Endothelial cell of umbilical vein (primary cell): ENCODE data around the gene STAT5B. TPM values are rescaled to one million over a fixed set of nuclear protein-coding genes. Genes with fewer than 3 reads are reported as not detected.

Source experiments
- BruUV-seq: library from RNA; stranded (reverse); fragments of 400-500 nt; replicated peaks from 2 replicates; lab custom pipeline; 2021; lab: Mats Ljungman, UMichigan
- CTCF ChIA-PET: fragments of 300-600, 350-600 bp; sonication (Branson Sonifier 250); formaldehyde crosslinking; loops from one replicate; lab custom pipeline; 2021; ENCODE audit warnings: antibody characterized with exemption, inconsistent platforms; lab: Charles Lee
- POLR2A ChIA-PET: fragments of 300-600, 350-600 bp; sonication (Branson Sonifier 250); formaldehyde crosslinking; loops from one replicate; lab custom pipeline; 2021; ENCODE audit warnings: antibody characterized with exemption, inconsistent platforms; lab: Charles Lee
- DNase-seq: peaks from one replicate; pipeline ENCODE4 v3.0.0-alpha.2; 2011; ENCODE audit warnings: low read depth, low spot score
- FAIRE-seq: peaks from 2 replicates; lab custom pipeline; 2011; peaks lifted over from hg19 to GRCh38; lab: Jason Lieb, UNC
- H2AFZ ChIP-seq: 2 replicates; pipeline ENCODE4 v1.6.0; 2012; ENCODE audit warnings: low read depth, low read length, control low read depth, inconsistent platforms
- H3K27ac ChIP-seq: 2 replicates; pipeline ENCODE4 v1.5.1; 2011; ENCODE audit warnings: low read depth, mild to moderate bottlenecking, control low read depth, low read length, moderate library complexity; ENCODE audit not compliant: insufficient read depth
- H3K27me3 ChIP-seq, 2 experiments: 2 replicates each; pipeline versions ENCODE4 v1.6.0 to v1.6.1; 2011; ENCODE audit warnings: low read length in 2 of 2, mixed read lengths in 1 of 2; ENCODE audit not compliant: control insufficient read depth in 2 of 2, insufficient read depth in 2 of 2
- H3K36me3 ChIP-seq, 2 experiments: 2 replicates in 1 of 2; 3 replicates in 1 of 2; pipeline ENCODE4 v1.5.1; 2011; ENCODE audit warnings: low read length in 2 of 2, mild to moderate bottlenecking in 1 of 2, moderate library complexity in 1 of 2; ENCODE audit not compliant: control insufficient read depth in 2 of 2, insufficient read depth in 2 of 2; ENCODE audit errors: extremely low read depth in 1 of 2
- H3K4me1 ChIP-seq: 3 replicates; pipeline ENCODE4 v1.5.1; 2011; ENCODE audit warnings: mild to moderate bottlenecking, low read length; ENCODE audit not compliant: control insufficient read depth, insufficient read depth; ENCODE audit errors: extremely low read depth
- H3K4me2 ChIP-seq: 2 replicates; pipeline ENCODE4 v1.6.1; 2011; ENCODE audit warnings: low read length, control low read depth, mixed read lengths; ENCODE audit not compliant: insufficient read depth
- H3K4me3 ChIP-seq, 3 experiments: fragments of 200-600 bp in 1 of 3; sonication (generic), shearing (Covaris generic) in 1 of 3; replicated peaks in 1 of 3; 2 replicates each; pipeline ENCODE4 v1.5.1; 2011 to 2016; ENCODE audit warnings: control low read depth in 3 of 3, low read length in 3 of 3, mild to moderate bottlenecking in 2 of 3, inconsistent platforms in 1 of 3, low read depth in 1 of 3, moderate library complexity in 1 of 3; ENCODE audit not compliant: insufficient read depth in 1 of 3
- H3K79me2 ChIP-seq: 2 replicates; pipeline ENCODE4 v1.6.0; 2012; ENCODE audit warnings: low read length, inconsistent platforms; ENCODE audit not compliant: control insufficient read depth, insufficient read depth
- H3K9ac ChIP-seq: replicated peaks from 2 replicates; pipeline ENCODE3; 2011; ENCODE audit warnings: low read length, control low read depth; ENCODE audit not compliant: insufficient read depth; ENCODE audit errors: extremely low read depth
- H3K9me1 ChIP-seq: replicated peaks from 3 replicates; pipeline ENCODE4 v1.6.0; 2011; ENCODE audit warnings: mild to moderate bottlenecking, low read length; ENCODE audit not compliant: control insufficient read depth, insufficient read depth; ENCODE audit errors: extremely low read depth
- H3K9me3 ChIP-seq: replicated peaks from 2 replicates; pipeline ENCODE4 v1.5.1; 2012; ENCODE audit warnings: low read length, inconsistent platforms; ENCODE audit not compliant: control insufficient read depth, insufficient read depth
- H4K20me1 ChIP-seq: replicated peaks from 2 replicates; pipeline ENCODE3; 2011; ENCODE audit warnings: mild to moderate bottlenecking, low read length; ENCODE audit not compliant: control insufficient read depth, insufficient read depth; ENCODE audit errors: extremely low read depth
- EZH2 ChIP-seq: IDR thresholded peaks from 2 replicates; pipeline ENCODE4 v1.6.1; 2012; ENCODE audit warnings: borderline replicate concordance, low read depth, mild to moderate bottlenecking, moderate library complexity, low read length, inconsistent platforms; ENCODE audit not compliant: severe bottlenecking
- GATA2 ChIP-seq: IDR thresholded peaks from 2 replicates; pipeline ENCODE4 v1.7.0; 2011; ENCODE audit warnings: low read depth, mild to moderate bottlenecking, moderate library complexity, mixed read lengths, low read length; ENCODE audit not compliant: insufficient read length, insufficient read depth
- JUN ChIP-seq: IDR thresholded peaks from 2 replicates; pipeline ENCODE4 v1.6.1; 2011; ENCODE audit warnings: borderline replicate concordance, low read depth; ENCODE audit not compliant: insufficient read length, insufficient read depth
- MYC ChIP-seq: IDR thresholded peaks from one replicate; pipeline ENCODE4 v1.6.1; 2011; ENCODE audit warnings: mild to moderate bottlenecking, low read depth, low read length
- POLR2A ChIP-seq: IDR thresholded peaks from 2 replicates; pipeline ENCODE4 v1.6.1; 2012; ENCODE audit warnings: low read depth, mild to moderate bottlenecking, control low read depth, low read length
- POLR2AphosphoS5 ChIP-seq: IDR thresholded peaks from 2 replicates; pipeline ENCODE4 v1.6.1; 2012; ENCODE audit warnings: low read depth, mild to moderate bottlenecking, control low read depth, low read length, moderate library complexity; ENCODE audit not compliant: insufficient read depth
- dilution Hi-C: fragments of 300-500 bp; cut with MboI; formaldehyde crosslinking; loops from one replicate; pipeline ENCODE4 v1.15.0; 2019; ENCODE audit warnings: low sequenced_read_pairs; ENCODE audit not compliant: extremely low pct_ligation_motif_present
- intact Hi-C: fragments of 100-400 bp; cut with micrococcal nuclease; formaldehyde crosslinking; loops from one replicate; pipeline ENCODE4 v1.10.0; 2022
- polyA plus RNA-seq, 4 experiments: library from polyadenylated mRNA; depleted of rRNA in 3 of 4; stranded (reverse) in 3 of 4; unstranded in 1 of 4; fragments of >200 nt; gene quantifications; 2 replicates each; pipeline versions ENCODE4 v1.2.1 to v1.2.3, GENCODE V29; 2011 to 2012; ENCODE audit warnings: missing spikeins in 1 of 4
- total RNA-seq: library from RNA; stranded (reverse); gene quantifications from 2 replicates; pipeline ENCODE4 v1.2.3, GENCODE V29; 2021
- TF ChIP-seq, protein P1 (sequence below), 2 donors: IDR thresholded peaks; 1 replicate in 1 of 2; 2 replicates in 1 of 2; pipeline ENCODE4 v1.5.1; 2011; ENCODE audit warnings: low read length in 2 of 2, mild to moderate bottlenecking in 2 of 2, moderate library complexity in 2 of 2, control low read depth in 1 of 2, inconsistent platforms in 1 of 2, low read depth in 1 of 2; ENCODE audit not compliant: insufficient read depth in 1 of 2; ENCODE audit errors: extremely low read depth in 1 of 2
- TF ChIP-seq, protein P2 (sequence below): IDR thresholded peaks from 2 replicates; pipeline ENCODE4 v1.6.1; 2011; ENCODE audit not compliant: insufficient read depth, insufficient read length

Gene STAT5B
- total and polyA plus RNA-seq, 2 donors (not counting 3 experiments of a cell fraction or from before 2014, with no cell fraction given), result 43.3 to 53.7 TPM

DNA sequence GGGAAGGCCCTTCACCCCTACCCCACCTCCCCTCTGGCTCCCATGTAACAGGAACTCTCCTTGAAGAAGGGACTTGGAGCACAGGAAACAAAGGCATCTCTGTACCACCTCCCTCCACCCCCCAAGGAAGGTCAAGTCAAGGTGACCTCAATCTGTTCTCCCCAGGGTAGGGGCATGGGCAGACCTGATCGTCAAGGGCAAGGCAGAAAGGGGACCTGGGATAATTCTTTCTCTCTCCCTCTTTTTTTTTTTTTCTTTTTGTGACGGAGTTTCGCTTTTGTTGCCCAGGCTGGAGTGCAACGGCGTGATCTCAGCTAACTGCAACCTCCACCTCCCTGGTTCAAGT, 7.8 kb upstream of the STAT5B start:
- Histone ChIP-seq H3K9me1 (no peaks in the 10 kb centered on the region), H3K27ac (no peak overlapping the region), H3K36me3 (no peaks in the 10 kb centered on the region), H3K4me3 (no peak overlapping the region), H2AFZ (no peak overlapping the region), H3K79me2 (no peaks in the 10 kb centered on the region), H3K4me1 (peaks cover 14% of the 10 kb centered on the region), H3K9me3 (no peaks in the 10 kb centered on the region), H4K20me1 (no peaks in the 10 kb centered on the region), H3K4me2 (no peak overlapping the region), H3K27me3 (no peaks in the 10 kb centered on the region), H3K9ac (no peak overlapping the region)
- POLR2A ChIA-PET, result no interaction called here
- no peak for DNase-seq
- dilution Hi-C loops (no loop called here), intact Hi-C loops (no loop called here)
- CTCF ChIA-PET, result no interaction called here
- no peak for FAIRE-seq
- no TSS peak for BruUV-seq
- TF ChIP-seq EZH2, result no peak
- TF ChIP-seq, protein P1, sequence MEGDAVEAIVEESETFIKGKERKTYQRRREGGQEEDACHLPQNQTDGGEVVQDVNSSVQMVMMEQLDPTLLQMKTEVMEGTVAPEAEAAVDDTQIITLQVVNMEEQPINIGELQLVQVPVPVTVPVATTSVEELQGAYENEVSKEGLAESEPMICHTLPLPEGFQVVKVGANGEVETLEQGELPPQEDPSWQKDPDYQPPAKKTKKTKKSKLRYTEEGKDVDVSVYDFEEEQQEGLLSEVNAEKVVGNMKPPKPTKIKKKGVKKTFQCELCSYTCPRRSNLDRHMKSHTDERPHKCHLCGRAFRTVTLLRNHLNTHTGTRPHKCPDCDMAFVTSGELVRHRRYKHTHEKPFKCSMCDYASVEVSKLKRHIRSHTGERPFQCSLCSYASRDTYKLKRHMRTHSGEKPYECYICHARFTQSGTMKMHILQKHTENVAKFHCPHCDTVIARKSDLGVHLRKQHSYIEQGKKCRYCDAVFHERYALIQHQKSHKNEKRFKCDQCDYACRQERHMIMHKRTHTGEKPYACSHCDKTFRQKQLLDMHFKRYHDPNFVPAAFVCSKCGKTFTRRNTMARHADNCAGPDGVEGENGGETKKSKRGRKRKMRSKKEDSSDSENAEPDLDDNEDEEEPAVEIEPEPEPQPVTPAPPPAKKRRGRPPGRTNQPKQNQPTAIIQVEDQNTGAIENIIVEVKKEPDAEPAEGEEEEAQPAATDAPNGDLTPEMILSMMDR (IDR thresholded peaks at IDR 0.05; ENCODE audit: extremely low read depth in 1 of 2, insufficient read depth in 1 of 2, low read depth in 1 of 2, low read length in 2 of 2), result no peak
- no peak for TF ChIP-seq POLR2AphosphoS5
- TF ChIP-seq POLR2A, result no peak
- no peak for TF ChIP-seq GATA2
- TF ChIP-seq MYC, result no peak
- TF ChIP-seq JUN, result no peak
- TF ChIP-seq, protein P2, sequence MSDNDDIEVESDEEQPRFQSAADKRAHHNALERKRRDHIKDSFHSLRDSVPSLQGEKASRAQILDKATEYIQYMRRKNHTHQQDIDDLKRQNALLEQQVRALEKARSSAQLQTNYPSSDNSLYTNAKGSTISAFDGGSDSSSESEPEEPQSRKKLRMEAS, result no peak
